ENCODE results near the gene TNK2. TPM values are rescaled to one million over a fixed set of nuclear protein-coding genes. Genes with fewer than 3 reads are reported as not detected.

TNK2 gene
- total and polyA plus RNA-seq, 2 donors (not counting 3 experiments of a cell fraction or from before 2014, with no cell fraction given): 18.6 to 71.6 TPM

DNA sequence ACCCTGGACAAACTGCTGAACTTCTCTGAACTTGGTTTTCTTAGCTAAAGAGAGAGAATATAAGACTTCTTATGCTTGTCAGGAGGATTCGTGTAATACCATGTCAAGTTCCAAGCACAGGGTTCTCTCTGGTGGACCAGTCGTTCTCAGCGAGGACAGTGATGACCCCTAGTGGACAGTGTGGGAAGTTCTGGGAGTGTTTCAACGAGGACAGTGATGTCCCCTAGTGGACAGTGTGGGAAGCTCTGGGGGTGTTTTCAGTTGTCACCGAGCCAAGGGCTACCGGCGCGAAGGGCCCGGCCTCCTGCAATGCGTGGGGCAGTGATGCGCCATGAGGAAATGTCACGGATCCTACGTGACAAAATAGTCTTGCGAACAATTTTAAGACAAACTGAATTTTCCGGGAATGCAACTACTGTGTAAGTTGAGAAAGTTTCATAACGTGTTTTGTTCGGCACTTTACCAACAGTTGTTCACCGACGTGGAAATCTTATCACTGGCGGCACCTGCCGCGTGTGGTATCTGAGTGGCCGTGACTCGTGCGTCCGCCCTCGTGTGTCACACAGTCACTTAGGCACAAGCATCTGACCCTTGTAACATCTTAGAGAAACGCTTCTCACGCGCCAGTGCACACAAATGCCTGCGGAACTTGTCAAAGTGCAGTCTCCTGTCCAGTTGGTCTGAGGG is 57.4 kb downstream of the TNK2 start:
- no peak overlapping the region for H3K4me3 ChIP-seq (replicated peaks in 1 of 3; ENCODE audit: insufficient read depth in 1 of 3, low read depth in 1 of 3, low read length in 3 of 3)
- no peak overlapping the region for H3K4me2 ChIP-seq (ENCODE audit: insufficient read depth, low read length)
- ChIA-PET CTCF (interaction anchor here (0.6 to 11.6 kb wide), 38 partner anchors 8 to 668 kb away, joined by 3 to 454 read pairs (median 5); partner anchors contain the start of genes PPP1R2 and XXYLT1), POLR2A (no interaction called here)
- DNase-seq (ENCODE audit: low read depth, low spot score) (peak; percentile 84), FAIRE-seq (peak; percentile 99)
- no peaks in the 10 kb centered on the region for H3K79me2 ChIP-seq (ENCODE audit: control insufficient read depth, insufficient read depth, low read length)
- no peaks in the 10 kb centered on the region for H4K20me1 ChIP-seq (replicated peaks; ENCODE audit: control insufficient read depth, extremely low read depth, insufficient read depth, low read length)
- H3K27ac ChIP-seq (ENCODE audit: insufficient read depth, low read depth, low read length): no peak overlapping the region
- no peaks in the 10 kb centered on the region for H3K4me1 ChIP-seq (ENCODE audit: control insufficient read depth, extremely low read depth, insufficient read depth, low read length)
- no peaks in the 10 kb centered on the region for H3K36me3 ChIP-seq (ENCODE audit: control insufficient read depth in 2 of 2, extremely low read depth in 1 of 2, insufficient read depth in 2 of 2, low read length in 2 of 2)
- no peak overlapping the region for H2AFZ ChIP-seq (ENCODE audit: low read depth, low read length)
- TF ChIP-seq JUN (IDR thresholded peaks at IDR 0.05; ENCODE audit: borderline replicate concordance, insufficient read depth, insufficient read length, low read depth) (no peak), POLR2A (IDR thresholded peaks at IDR 0.05; ENCODE audit: low read depth, low read length) (no peak), POLR2AphosphoS5 (IDR thresholded peaks at IDR 0.05; ENCODE audit: insufficient read depth, low read depth, low read length) (peak; percentile 20)
- TF ChIP-seq, protein P1, sequence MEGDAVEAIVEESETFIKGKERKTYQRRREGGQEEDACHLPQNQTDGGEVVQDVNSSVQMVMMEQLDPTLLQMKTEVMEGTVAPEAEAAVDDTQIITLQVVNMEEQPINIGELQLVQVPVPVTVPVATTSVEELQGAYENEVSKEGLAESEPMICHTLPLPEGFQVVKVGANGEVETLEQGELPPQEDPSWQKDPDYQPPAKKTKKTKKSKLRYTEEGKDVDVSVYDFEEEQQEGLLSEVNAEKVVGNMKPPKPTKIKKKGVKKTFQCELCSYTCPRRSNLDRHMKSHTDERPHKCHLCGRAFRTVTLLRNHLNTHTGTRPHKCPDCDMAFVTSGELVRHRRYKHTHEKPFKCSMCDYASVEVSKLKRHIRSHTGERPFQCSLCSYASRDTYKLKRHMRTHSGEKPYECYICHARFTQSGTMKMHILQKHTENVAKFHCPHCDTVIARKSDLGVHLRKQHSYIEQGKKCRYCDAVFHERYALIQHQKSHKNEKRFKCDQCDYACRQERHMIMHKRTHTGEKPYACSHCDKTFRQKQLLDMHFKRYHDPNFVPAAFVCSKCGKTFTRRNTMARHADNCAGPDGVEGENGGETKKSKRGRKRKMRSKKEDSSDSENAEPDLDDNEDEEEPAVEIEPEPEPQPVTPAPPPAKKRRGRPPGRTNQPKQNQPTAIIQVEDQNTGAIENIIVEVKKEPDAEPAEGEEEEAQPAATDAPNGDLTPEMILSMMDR (IDR thresholded peaks at IDR 0.05; ENCODE audit: extremely low read depth in 1 of 2, insufficient read depth in 1 of 2, low read depth in 1 of 2, low read length in 2 of 2): peak; percentile 100
- no peaks in the 10 kb centered on the region for H3K9me1 ChIP-seq (replicated peaks; ENCODE audit: control insufficient read depth, extremely low read depth, insufficient read depth, low read length)
- no TSS peak for BruUV-seq (replicated peaks)
- no peaks in the 10 kb centered on the region for H3K9me3 ChIP-seq (replicated peaks; ENCODE audit: control insufficient read depth, insufficient read depth, low read length)
- H3K9ac ChIP-seq (replicated peaks; ENCODE audit: extremely low read depth, insufficient read depth, low read length): no peak overlapping the region
- no peaks in the 10 kb centered on the region for H3K27me3 ChIP-seq (ENCODE audit: control insufficient read depth in 2 of 2, insufficient read depth in 2 of 2, low read length in 2 of 2)
- dilution Hi-C loops (cut with MboI; ENCODE audit: extremely low pct_ligation_motif_present, low sequenced_read_pairs) (no loop called here), intact Hi-C loops (cut with micrococcal nuclease) (loop anchor here (2.0 to 10.0 kb wide), 4 partner anchors 141 to 346 kb away; partner anchors contain the start of gene PPP1R2)

All from endothelial cell of umbilical vein (primary cell).